Activated CD4-positive, alpha-beta memory T cell treated with anti-CD3 and anti-CD28 coated beads for 36 hours (primary cell): ENCODE results near the gene PRSS8. TPM values are rescaled to one million over a fixed set of nuclear protein-coding genes. Genes with fewer than 3 reads are reported as not detected.

ENCODE experiments used
- CTCF ChIA-PET: fragments of 350-600 bp; sonication (Branson Sonifier 250); formaldehyde crosslinking; loops from one replicate; lab custom pipeline; 2021; ENCODE audit warnings: antibody characterized with exemption, inconsistent platforms; lab: Charles Lee
- POLR2A ChIA-PET: fragments of 350-600 bp; sonication (Branson Sonifier 250); formaldehyde crosslinking; loops from one replicate; lab custom pipeline; 2021; ENCODE audit warnings: antibody characterized with exemption; lab: Charles Lee
- DNase-seq: peaks from one replicate; pipeline ENCODE4 v3.0.0-alpha.2; 2020
- H3K27ac Mint-ChIP-seq: one replicate; pipeline ENCODE4 v1.8.0; 2021; ENCODE audit warnings: mixed read lengths
- H3K27me3 Mint-ChIP-seq: one replicate; pipeline ENCODE4 v1.8.0; 2021; ENCODE audit warnings: mixed read lengths
- H3K36me3 Mint-ChIP-seq: one replicate; pipeline ENCODE4 v1.8.0; 2021; ENCODE audit warnings: mixed read lengths
- H3K4me1 Mint-ChIP-seq: one replicate; pipeline ENCODE4 v1.8.0; 2021; ENCODE audit warnings: low read depth, mixed read lengths
- H3K4me3 Mint-ChIP-seq: one replicate; pipeline ENCODE4 v1.8.0; 2021; ENCODE audit warnings: mild to moderate bottlenecking, mixed read lengths
- H3K9me3 Mint-ChIP-seq: one replicate; pipeline ENCODE4 v1.8.0; 2021; ENCODE audit warnings: mixed read lengths
- intact Hi-C: fragments of 100-400 bp; cut with micrococcal nuclease; formaldehyde crosslinking; loops from one replicate; pipeline ENCODE4 v1.15.1; 2023
- total RNA-seq, 2 experiments: library from RNA; stranded (reverse); gene quantifications; one replicate each; pipeline ENCODE4 v1.2.3, GENCODE V29; 2021

The PRSS8 gene
- total RNA-seq, 2 experiments from 2014 or later, result not detected

- CTCF ChIA-PET, result interaction anchor here (0.7 to 2.7 kb wide), 5 partner anchors 48 to 152 kb away, joined by 3 to 11 read pairs (median 3); partner anchors contain the start of gene HSD3B7
- no peaks in the 10 kb centered on the region for H3K9me3 Mint-ChIP-seq
These were observed 41.5 kb downstream of the PRSS8 start for GRCh38 chr16:31094088-31094423.

GRCh38 chr16:31093132-31093703 lies 42.3 kb downstream of the PRSS8 start:
- peak overlapping the region; percentile 93 for H3K4me3 Mint-ChIP-seq
- peaks cover 11% of the 10 kb centered on the region for H3K36me3 Mint-ChIP-seq
- no peaks in the 10 kb centered on the region for H3K9me3 Mint-ChIP-seq
- POLR2A ChIA-PET, result interaction anchor here (0.9 to 2.9 kb wide), 5 partner anchors 11 to 907 kb away, joined by 3 to 16 read pairs (median 3); partner anchors contain the start of genes ZNF646 and ZNF668
- intact Hi-C loops, result loop anchor here (5.0 kb wide), 1 partner anchor 136 kb away; the partner anchor contains the start of gene SETD1A
- H3K27ac Mint-ChIP-seq, result no peak overlapping the region
- peaks cover 24% of the 10 kb centered on the region for H3K4me1 Mint-ChIP-seq
- CTCF ChIA-PET, result interaction anchor here (1.0 to 2.0 kb wide), 2 partner anchors 20 to 49 kb away, joined by 3 to 11 read pairs; no protein-coding TSS in a partner anchor
- DNase-seq, result peak; percentile 31
- no peaks in the 10 kb centered on the region for H3K27me3 Mint-ChIP-seq

More at GRCh38 chr16:31094088-31094423, 41.5 kb downstream of the PRSS8 start:
- POLR2A ChIA-PET, result interaction anchor here (0.7 to 2.9 kb wide), 8 partner anchors 12 to 908 kb away, joined by 3 to 16 read pairs (median 3); partner anchors contain the start of genes ZNF646 and ZNF668
- Mint-ChIP-seq H3K4me1 (peaks cover 24% of the 10 kb centered on the region), H3K4me3 (peak overlapping the region; percentile 93), H3K36me3 (peaks cover 9% of the 10 kb centered on the region), H3K27ac (peak overlapping the region; percentile 84), H3K27me3 (no peaks in the 10 kb centered on the region)
- intact Hi-C loops, result loop anchor here (1.0 to 5.0 kb wide), 6 partner anchors 15 to 775 kb away; partner anchors contain the start of genes BCKDK, HSD3B7, KAT8 and SETD1A
- DNase-seq, result no peak

GRCh38 chr16:31092330-31092729 lies 43.2 kb downstream of the PRSS8 start:
- ChIA-PET CTCF (interaction anchor here (0.6 to 1.0 kb wide), 2 partner anchors 19 to 192 kb away, joined by 3 read pairs; no protein-coding TSS in a partner anchor), POLR2A (interaction anchor here (1.1 to 2.9 kb wide), 2 partner anchors 19 to 88 kb away, joined by 3 to 16 read pairs; partner anchors contain the start of genes ZNF646 and ZNF668)
- no peak for DNase-seq
- H3K27me3 Mint-ChIP-seq, result no peaks in the 10 kb centered on the region
- peaks cover 24% of the 10 kb centered on the region for H3K4me1 Mint-ChIP-seq
- no peak overlapping the region for H3K27ac Mint-ChIP-seq
- no peak overlapping the region for H3K4me3 Mint-ChIP-seq
- no peaks in the 10 kb centered on the region for H3K9me3 Mint-ChIP-seq
- intact Hi-C loops, result loop anchor here (5.0 kb wide), 1 partner anchor 135 kb away; the partner anchor contains the start of gene SETD1A
- H3K36me3 Mint-ChIP-seq, result peaks cover 11% of the 10 kb centered on the region

- Mint-ChIP-seq H3K4me1 (peaks cover 19% of the 10 kb centered on the region), H3K27me3 (no peaks in the 10 kb centered on the region), H3K9me3 (no peaks in the 10 kb centered on the region), H3K27ac (no peak overlapping the region), H3K36me3 (peaks cover 11% of the 10 kb centered on the region), H3K4me3 (no peak overlapping the region)
- intact Hi-C loops, result loop anchor here (5.0 kb wide), 1 partner anchor 133 kb away; the partner anchor contains the start of gene SETD1A
- ChIA-PET CTCF (no interaction called here), POLR2A (no interaction called here)
- no peak for DNase-seq
These were observed 45.0 kb downstream of the PRSS8 start for GRCh38 chr16:31090540-31090939.

- no peak for DNase-seq
- no peak overlapping the region for H3K4me3 Mint-ChIP-seq
- H3K9me3 Mint-ChIP-seq, result no peaks in the 10 kb centered on the region
- ChIA-PET POLR2A (interaction anchor here (0.5 to 1.4 kb wide), 2 partner anchors 28 kb away, joined by 3 read pairs; no protein-coding TSS in a partner anchor), CTCF (interaction anchor here (1.2 kb wide), 1 partner anchor 104 kb away, joined by 4 read pairs; the partner anchor contains the start of gene HSD3B7)
- peaks cover 11% of the 10 kb centered on the region for H3K36me3 Mint-ChIP-seq
- intact Hi-C loops, result no loop called here
- no peaks in the 10 kb centered on the region for H3K27me3 Mint-ChIP-seq
- H3K4me1 Mint-ChIP-seq, result peaks cover 15% of the 10 kb centered on the region
- H3K27ac Mint-ChIP-seq, result no peak overlapping the region
These were observed 46.3 kb downstream of the PRSS8 start for GRCh38 chr16:31089199-31089598.

- Mint-ChIP-seq H3K4me1 (peaks cover 15% of the 10 kb centered on the region), H3K27me3 (no peaks in the 10 kb centered on the region), H3K9me3 (no peaks in the 10 kb centered on the region), H3K27ac (no peak within 1 kb of the TSS), H3K36me3 (peaks cover 11% of the 10 kb centered on the region), H3K4me3 (no peak within 1 kb of the TSS)
- intact Hi-C loops, result no loop called here
- DNase-seq, result no peak
- POLR2A ChIA-PET, result interaction anchor here (0.5 to 1.4 kb wide), 2 partner anchors 27 to 28 kb away, joined by 3 read pairs; no protein-coding TSS in a partner anchor
- CTCF ChIA-PET, result interaction anchor here (1.2 kb wide), 1 partner anchor 104 kb away, joined by 4 read pairs; the partner anchor contains the start of gene HSD3B7
These were observed 46.9 kb downstream of the PRSS8 start, which contains the start of gene PRSS53 for GRCh38 chr16:31088459-31089183. Gene PRSS53, minus strand, starts transcription at chr16:31088943. Its CDS starts 134 bp downstream, at chr16:31088809.

GRCh38 chr16:31087971-31088370 lies 47.6 kb downstream of the PRSS8 start:
- CTCF ChIA-PET, result no interaction called here
- H3K4me3 Mint-ChIP-seq, result no peak overlapping the region
- H3K27me3 Mint-ChIP-seq, result no peaks in the 10 kb centered on the region
- no peaks in the 10 kb centered on the region for H3K9me3 Mint-ChIP-seq
- H3K27ac Mint-ChIP-seq, result no peak overlapping the region
- POLR2A ChIA-PET, result interaction anchor here (1.4 kb wide), 1 partner anchor 29 kb away, joined by 3 read pairs; no protein-coding TSS in a partner anchor
- intact Hi-C loops, result no loop called here
- DNase-seq, result no peak
- H3K36me3 Mint-ChIP-seq, result peaks cover 13% of the 10 kb centered on the region
- peaks cover 11% of the 10 kb centered on the region for H3K4me1 Mint-ChIP-seq

- no peak for DNase-seq
- no peak overlapping the region for H3K27ac Mint-ChIP-seq
- no peaks in the 10 kb centered on the region for H3K9me3 Mint-ChIP-seq
- peaks cover 6% of the 10 kb centered on the region for H3K4me1 Mint-ChIP-seq
- no peaks in the 10 kb centered on the region for H3K27me3 Mint-ChIP-seq
- peaks cover 10% of the 10 kb centered on the region for H3K36me3 Mint-ChIP-seq
- ChIA-PET CTCF (no interaction called here), POLR2A (interaction anchor here (1.4 kb wide), 1 partner anchor 29 kb away, joined by 3 read pairs; no protein-coding TSS in a partner anchor)
- intact Hi-C loops, result no loop called here
- H3K4me3 Mint-ChIP-seq, result no peak overlapping the region
These were observed 48.0 kb downstream of the PRSS8 start for GRCh38 chr16:31087481-31087880.

- ChIA-PET POLR2A (interaction anchor here (1.3 kb wide), 1 partner anchor 12 kb away, joined by 5 read pairs; the partner anchor contains the start of genes ZNF646 and ZNF668), CTCF (no interaction called here)
- no peak for DNase-seq
- Mint-ChIP-seq H3K36me3 (peaks cover 10% of the 10 kb centered on the region), H3K27me3 (no peaks in the 10 kb centered on the region), H3K9me3 (no peaks in the 10 kb centered on the region), H3K4me1 (peaks cover 8% of the 10 kb centered on the region), H3K27ac (no peak overlapping the region), H3K4me3 (no peak overlapping the region)
- intact Hi-C loops, result no loop called here
These were observed 49.0 kb downstream of the PRSS8 start for GRCh38 chr16:31086629-31086906.

GRCh38 chr16:31085873-31086628 lies 49.5 kb downstream of the PRSS8 start:
- Mint-ChIP-seq H3K4me1 (peaks cover 8% of the 10 kb centered on the region), H3K27me3 (no peaks in the 10 kb centered on the region), H3K4me3 (no peak overlapping the region), H3K27ac (no peak overlapping the region), H3K36me3 (peaks cover 10% of the 10 kb centered on the region), H3K9me3 (no peaks in the 10 kb centered on the region)
- no peak for DNase-seq
- intact Hi-C loops, result no loop called here
- ChIA-PET CTCF (no interaction called here), POLR2A (interaction anchor here (1.3 kb wide), 1 partner anchor 12 kb away, joined by 5 read pairs; the partner anchor contains the start of genes ZNF646 and ZNF668)

- CTCF ChIA-PET, result no interaction called here
- POLR2A ChIA-PET, result no interaction called here
- H3K36me3 Mint-ChIP-seq, result peaks cover 14% of the 10 kb centered on the region
These were observed 50.1 kb downstream of the PRSS8 start for GRCh38 chr16:31085411-31085810.

More at GRCh38 chr16:31085411-31085810, 50.1 kb downstream of the PRSS8 start:
- Mint-ChIP-seq H3K27ac (no peak overlapping the region), H3K4me3 (no peak overlapping the region), H3K27me3 (no peaks in the 10 kb centered on the region), H3K4me1 (peaks cover 8% of the 10 kb centered on the region), H3K9me3 (no peaks in the 10 kb centered on the region)
- intact Hi-C loops, result no loop called here
- DNase-seq, result no peak
